Activated naive CD4-positive, alpha-beta T cell treated with anti-CD3 and anti-CD28 coated beads for 36 hours (primary cell): ENCODE measurements around the gene MYO5B. TPM values are rescaled to one million over a fixed set of nuclear protein-coding genes. Genes with fewer than 3 reads are reported as not detected.
"Not testable (repeated sequence)": the region's sequence is repeated elsewhere in the genome, so short reads cannot be mapped to it uniquely, and the experiment has no call there.

Source experiments
- CTCF ChIA-PET: fragments of 350-600 bp; sonication (Branson Sonifier 250); formaldehyde crosslinking; loops from one replicate; lab custom pipeline; 2021; ENCODE audit warnings: antibody characterized with exemption; lab: Charles Lee
- DNase-seq: peaks from one replicate; pipeline ENCODE4 v3.0.0-alpha.2; 2020
- H3K27ac Mint-ChIP-seq: one replicate; pipeline ENCODE4 v1.8.0; 2021; ENCODE audit warnings: mild to moderate bottlenecking, mixed read lengths
- H3K27me3 Mint-ChIP-seq: one replicate; pipeline ENCODE4 v1.8.0; 2021; ENCODE audit warnings: low read depth, mixed read lengths
- H3K36me3 Mint-ChIP-seq: one replicate; pipeline ENCODE4 v1.8.0; 2021; ENCODE audit warnings: low read depth, mixed read lengths
- H3K4me1 Mint-ChIP-seq: one replicate; pipeline ENCODE4 v1.8.0; 2021; ENCODE audit warnings: low read depth, mixed read lengths
- H3K4me3 Mint-ChIP-seq: one replicate; pipeline ENCODE4 v1.8.0; 2021; ENCODE audit warnings: mild to moderate bottlenecking, moderate library complexity, mixed read lengths
- H3K9me3 Mint-ChIP-seq: one replicate; pipeline ENCODE4 v1.8.0; 2021; ENCODE audit warnings: mixed read lengths
- intact Hi-C: fragments of 100-400 bp; cut with micrococcal nuclease; formaldehyde crosslinking; loops from one replicate; pipeline ENCODE4 v1.15.1; 2023
- total RNA-seq, 2 experiments: library from RNA; stranded (reverse); gene quantifications; one replicate each; pipeline ENCODE4 v1.2.3, GENCODE V29; 2021

The MYO5B gene
- under 1 TPM; 0.02 to 0.12 TPM for total RNA-seq

- intact Hi-C loops = loop anchor here (1.0 kb wide), 1 partner anchor 186 kb away; no protein-coding TSS in a partner anchor
- Mint-ChIP-seq H3K4me3 (peak within 1 kb of the TSS; percentile 57), H3K36me3 (no peaks in the 10 kb centered on the region), H3K4me1 (peaks cover 13% of the 10 kb centered on the region), H3K27me3 (peaks cover 51% of the 10 kb centered on the region), H3K9me3 (no peaks in the 10 kb centered on the region), H3K27ac (no peak within 1 kb of the TSS)
- CTCF ChIA-PET = interaction anchor here (0.6 to 3.1 kb wide), 14 partner anchors 9 to 686 kb away, joined by 3 to 15 read pairs (median 4); no protein-coding TSS in a partner anchor
- DNase-seq = peak; percentile 53
Observed at GRCh38 chr18:50194631-50195532, at the start of gene MYO5B. MYO5B (minus strand) TSS chr18:50195147; CDS start chr18:50194793, 354 bp downstream.

DNA sequence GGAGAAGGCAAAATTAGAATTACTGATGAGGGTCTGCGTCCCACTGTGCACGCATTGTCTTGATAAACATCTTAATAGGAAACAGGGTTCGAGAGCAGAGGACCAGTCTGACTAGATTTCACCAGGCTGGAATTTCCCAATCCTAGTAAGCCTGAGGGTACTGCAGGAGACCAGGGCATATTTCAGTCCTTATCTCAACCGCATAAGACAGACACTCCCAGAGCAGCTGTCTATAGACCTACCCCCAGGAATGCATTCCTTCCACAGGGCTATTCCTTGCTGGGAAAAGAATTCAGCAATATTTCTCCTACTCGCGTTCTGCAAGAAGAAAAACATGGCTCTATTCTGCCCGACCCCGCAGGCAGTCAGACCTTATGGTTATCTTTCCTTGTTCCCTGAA is 46.8 kb upstream of the MYO5B start:
- CTCF ChIA-PET = interaction anchor here (1.2 kb wide), 1 partner anchor 24 kb away, joined by 3 read pairs; no protein-coding TSS in a partner anchor
- H3K27me3 Mint-ChIP-seq, H3K4me3 Mint-ChIP-seq, H3K4me1 Mint-ChIP-seq, H3K27ac Mint-ChIP-seq, DNase-seq, intact Hi-C loops: not testable (repeated sequence)
- peaks cover 10% of the 10 kb centered on the region for H3K36me3 Mint-ChIP-seq
- peaks cover 20% of the 10 kb centered on the region for H3K9me3 Mint-ChIP-seq

DNA sequence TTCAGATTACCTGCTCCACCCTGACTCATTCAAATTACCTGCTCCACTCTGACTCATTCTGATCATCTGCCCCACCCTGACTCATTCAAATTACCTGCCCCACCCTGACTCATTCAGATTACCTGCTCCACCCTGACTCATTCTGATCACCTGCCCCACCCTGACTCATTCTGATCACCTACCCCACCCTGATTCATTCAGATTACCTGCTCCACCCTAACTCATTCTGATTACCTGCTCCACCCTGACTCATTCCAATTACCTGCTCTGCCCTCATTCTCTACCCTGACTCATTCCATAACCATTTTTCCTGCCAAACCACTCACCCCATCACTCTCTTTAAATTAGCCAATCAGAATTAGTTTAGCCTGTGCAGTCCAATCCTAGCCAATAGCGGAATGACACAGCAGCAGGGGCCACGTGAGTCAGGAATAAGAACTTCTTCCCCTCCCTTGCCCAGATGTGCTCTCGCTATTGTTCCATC is 45.2 kb upstream of the MYO5B start:
- peaks cover 10% of the 10 kb centered on the region for H3K36me3 Mint-ChIP-seq
- H3K4me3 Mint-ChIP-seq = no peak overlapping the region
- peak overlapping the region; percentile 7 for H3K27ac Mint-ChIP-seq
- H3K27me3 Mint-ChIP-seq = no peaks in the 10 kb centered on the region
- DNase-seq = peak; percentile 38
- CTCF ChIA-PET = no interaction called here
- intact Hi-C loops = no loop called here
- H3K9me3 Mint-ChIP-seq = peaks cover 20% of the 10 kb centered on the region
- H3K4me1 Mint-ChIP-seq = peaks cover 7% of the 10 kb centered on the region

DNA sequence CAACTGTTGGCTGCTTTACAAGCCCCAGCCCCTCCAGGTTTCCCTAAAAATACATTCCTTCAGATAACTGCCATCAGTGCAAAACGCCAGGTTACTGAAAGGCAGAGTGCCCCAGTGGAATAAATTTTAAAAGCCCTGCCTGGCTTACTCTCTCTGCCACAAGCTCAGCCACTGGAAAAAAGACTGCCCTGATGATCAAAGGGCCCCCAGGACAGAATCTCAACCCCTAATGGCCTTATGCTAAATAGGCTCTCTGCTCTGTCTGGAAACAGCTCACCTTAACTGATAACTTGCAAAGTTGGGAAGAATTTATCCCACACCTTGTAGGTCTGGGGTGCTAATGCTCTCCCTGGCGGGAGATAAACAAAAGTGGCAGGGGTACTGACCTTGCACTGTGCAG is 37.5 kb upstream of the MYO5B start:
- no peak for DNase-seq
- H3K9me3 Mint-ChIP-seq = no peaks in the 10 kb centered on the region
- H3K27me3 Mint-ChIP-seq = peaks cover 5% of the 10 kb centered on the region
- intact Hi-C loops = no loop called here
- H3K4me1 Mint-ChIP-seq = peaks cover 5% of the 10 kb centered on the region
- no peaks in the 10 kb centered on the region for H3K36me3 Mint-ChIP-seq
- CTCF ChIA-PET = interaction anchor here (0.7 kb wide), 1 partner anchor 53 kb away, joined by 4 read pairs; no protein-coding TSS in a partner anchor
- H3K4me3 Mint-ChIP-seq = no peak overlapping the region
- H3K27ac Mint-ChIP-seq = no peak overlapping the region

DNA sequence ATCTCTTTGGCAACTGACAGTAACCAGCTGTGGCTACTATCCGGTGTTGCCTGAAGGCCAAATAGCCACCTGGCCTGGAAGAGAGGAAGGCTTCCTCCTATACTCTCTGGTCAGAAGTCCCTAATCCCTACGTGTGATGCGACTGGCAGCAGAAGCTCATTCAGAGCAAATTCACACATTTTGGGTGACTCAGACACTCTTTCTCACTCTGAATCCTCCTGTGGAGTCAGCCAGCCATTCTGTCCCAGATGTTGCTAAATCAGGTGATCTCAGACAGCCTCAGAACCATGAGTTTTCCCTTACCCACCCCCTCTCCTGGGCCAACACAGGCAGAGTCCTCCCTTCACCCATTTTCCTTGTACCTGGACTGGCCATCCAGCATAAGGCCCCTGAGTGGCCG is 36.7 kb upstream of the MYO5B start:
- Mint-ChIP-seq H3K9me3 (no peaks in the 10 kb centered on the region), H3K36me3 (no peaks in the 10 kb centered on the region), H3K27me3 (peaks cover 5% of the 10 kb centered on the region), H3K4me3 (no peak overlapping the region), H3K27ac (no peak overlapping the region), H3K4me1 (peaks cover 5% of the 10 kb centered on the region)
- intact Hi-C loops = no loop called here
- DNase-seq = peak; percentile 53
- CTCF ChIA-PET = interaction anchor here (1.2 kb wide), 1 partner anchor 13 kb away, joined by 3 read pairs; no protein-coding TSS in a partner anchor

- H3K36me3 Mint-ChIP-seq, H3K4me3 Mint-ChIP-seq, H3K27ac Mint-ChIP-seq, intact Hi-C loops, DNase-seq, H3K4me1 Mint-ChIP-seq, H3K9me3 Mint-ChIP-seq: not testable (repeated sequence)
- H3K27me3 Mint-ChIP-seq = peaks cover 15% of the 10 kb centered on the region
- CTCF ChIA-PET = interaction anchor here (0.6 to 4.5 kb wide), 3 partner anchors 25 to 173 kb away, joined by 3 to 76 read pairs (median 3); no protein-coding TSS in a partner anchor
Observed at GRCh38 chr18:50220249-50220648, 25.3 kb upstream of the MYO5B start.

DNA sequence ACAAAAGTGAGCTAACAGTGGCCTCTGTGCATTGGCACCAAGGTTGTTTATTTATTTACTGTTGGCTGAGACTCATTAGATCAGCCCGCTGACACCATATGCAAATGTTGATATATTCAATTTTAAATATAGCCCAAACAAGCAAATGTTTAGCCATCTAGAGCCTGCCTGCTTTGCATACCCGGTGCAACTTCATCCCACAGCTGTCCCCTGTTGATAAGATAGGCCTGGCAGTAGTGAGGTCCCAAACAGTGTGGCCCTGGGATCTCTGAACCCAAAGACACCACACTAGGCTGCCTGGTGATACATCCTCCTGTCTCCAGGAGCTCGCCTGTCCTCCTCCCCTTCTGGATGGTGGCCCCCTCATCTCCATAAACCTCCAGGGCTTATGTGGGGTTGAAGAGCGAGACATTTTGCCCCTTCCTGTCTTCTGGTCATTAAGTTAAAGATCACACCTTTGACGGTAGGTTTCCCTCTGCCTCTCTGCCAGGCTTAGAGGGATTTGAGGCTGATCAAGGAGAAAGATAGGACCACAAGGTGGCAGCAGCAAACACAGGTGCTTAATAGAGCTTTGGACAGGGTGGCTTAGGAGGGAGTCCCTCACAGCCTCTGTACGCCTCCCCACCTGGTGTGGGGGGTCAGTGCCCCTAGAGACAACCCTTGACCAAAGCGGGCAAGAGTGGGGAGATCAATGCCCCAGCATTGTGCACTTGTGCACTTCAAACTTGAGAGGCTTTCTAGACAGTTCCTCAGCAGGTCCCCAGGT is 23.7 kb upstream of the MYO5B start:
- CTCF ChIA-PET = interaction anchor here (0.6 to 4.5 kb wide), 16 partner anchors 11 to 211 kb away, joined by 3 to 76 read pairs (median 4); no protein-coding TSS in a partner anchor
- Mint-ChIP-seq H3K4me3 (no peak overlapping the region), H3K27ac (no peak overlapping the region), H3K4me1 (no peaks in the 10 kb centered on the region), H3K36me3 (no peaks in the 10 kb centered on the region), H3K9me3 (peaks cover 9% of the 10 kb centered on the region), H3K27me3 (peaks cover 18% of the 10 kb centered on the region)
- intact Hi-C loops = loop anchor here (1.0 kb wide), 3 partner anchors 50 to 211 kb away; no protein-coding TSS in a partner anchor
- peak; percentile 59 for DNase-seq

DNA sequence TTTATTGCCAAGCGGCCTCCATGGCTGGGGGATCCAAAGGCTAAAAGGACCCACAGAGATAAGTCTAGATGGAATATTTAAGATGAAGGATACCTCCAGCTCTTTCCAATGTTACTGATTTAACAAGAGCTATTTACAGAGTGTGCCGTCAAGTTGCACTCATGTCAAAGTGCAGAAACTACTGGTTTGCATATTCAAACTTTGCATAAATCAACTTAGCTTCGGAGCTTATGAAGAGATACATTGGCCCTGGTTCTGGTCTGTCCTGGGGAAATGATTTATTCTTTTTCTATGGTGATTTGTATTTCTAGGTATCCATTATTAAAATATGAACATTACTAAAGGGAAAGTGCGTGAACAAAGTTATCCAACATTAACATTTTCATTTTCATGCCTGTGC is 14.4 kb upstream of the MYO5B start:
- intact Hi-C loops = no loop called here
- Mint-ChIP-seq H3K4me1 (peaks cover 2% of the 10 kb centered on the region), H3K36me3 (no peaks in the 10 kb centered on the region), H3K9me3 (no peaks in the 10 kb centered on the region), H3K27me3 (peaks cover 30% of the 10 kb centered on the region), H3K27ac (no peak overlapping the region), H3K4me3 (no peak overlapping the region)
- no peak for DNase-seq
- CTCF ChIA-PET = interaction anchor here (2.5 kb wide), 1 partner anchor 9 kb away, joined by 10 read pairs; no protein-coding TSS in a partner anchor

GRCh38 chr18:50207722-50208121 is 12.8 kb upstream of the MYO5B start:
- DNase-seq = no peak

GRCh38 chr18:50203801-50204604 is 9.1 kb upstream of the MYO5B start:
- Mint-ChIP-seq H3K4me1 (peaks cover 10% of the 10 kb centered on the region), H3K9me3 (peaks cover 2% of the 10 kb centered on the region), H3K36me3 (no peaks in the 10 kb centered on the region), H3K4me3 (peak overlapping the region; percentile 39), H3K27me3 (peaks cover 33% of the 10 kb centered on the region), H3K27ac (no peak overlapping the region)
- CTCF ChIA-PET = interaction anchor here (0.6 to 3.1 kb wide), 19 partner anchors 9 to 694 kb away, joined by 3 to 17 read pairs (median 4); partner anchors contain the start of gene MYO5B
- intact Hi-C loops = loop anchor here (5.0 kb wide), 3 partner anchors 92 to 692 kb away; no protein-coding TSS in a partner anchor
- peak; percentile 47 for DNase-seq

More at GRCh38 chr18:50207722-50208121, 12.8 kb upstream of the MYO5B start:
- intact Hi-C loops = no loop called here
- Mint-ChIP-seq H3K27me3 (peaks cover 34% of the 10 kb centered on the region), H3K4me3 (no peak overlapping the region), H3K9me3 (no peaks in the 10 kb centered on the region), H3K4me1 (peaks cover 10% of the 10 kb centered on the region), H3K27ac (no peak overlapping the region), H3K36me3 (no peaks in the 10 kb centered on the region)
- CTCF ChIA-PET = interaction anchor here (1.0 to 2.5 kb wide), 4 partner anchors 11 to 150 kb away, joined by 4 to 11 read pairs (median 7); partner anchors contain the start of gene MYO5B

DNA sequence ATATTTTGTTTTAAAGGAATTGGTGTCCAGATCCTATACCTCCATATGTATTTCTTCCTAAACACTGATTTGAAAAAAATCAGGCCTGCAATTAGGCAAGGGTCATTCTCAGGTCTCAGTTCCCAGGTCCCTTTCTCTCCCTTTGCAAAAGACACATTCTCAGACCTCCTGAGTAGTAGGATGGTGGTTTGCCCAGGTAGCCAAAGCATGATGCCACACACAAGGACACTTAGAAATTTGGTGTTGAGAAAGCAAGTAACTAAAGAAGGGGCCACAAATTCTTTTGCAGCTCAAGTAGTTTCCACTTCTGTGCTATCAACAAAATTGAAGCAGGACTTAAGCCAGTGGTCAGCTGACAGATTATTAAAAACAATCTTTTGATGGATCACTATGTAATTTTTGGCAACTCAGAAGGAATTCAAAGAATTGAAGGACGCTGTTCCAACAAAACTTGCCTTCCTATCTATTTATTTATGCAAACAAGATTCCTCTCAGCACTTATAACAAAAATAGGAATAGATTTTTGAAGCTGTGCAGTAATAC is 6.6 kb upstream of the MYO5B start:
- CTCF ChIA-PET = interaction anchor here (0.7 to 1.0 kb wide), 2 partner anchors 123 to 156 kb away, joined by 3 to 8 read pairs; no protein-coding TSS in a partner anchor
- DNase-seq = no peak
- no peaks in the 10 kb centered on the region for H3K36me3 Mint-ChIP-seq
- peaks cover 40% of the 10 kb centered on the region for H3K27me3 Mint-ChIP-seq
- intact Hi-C loops = loop anchor here (5.0 kb wide), 3 partner anchors 89 to 689 kb away; no protein-coding TSS in a partner anchor
- H3K27ac Mint-ChIP-seq = no peak overlapping the region
- H3K4me3 Mint-ChIP-seq = no peak overlapping the region
- peaks cover 2% of the 10 kb centered on the region for H3K9me3 Mint-ChIP-seq
- peaks cover 10% of the 10 kb centered on the region for H3K4me1 Mint-ChIP-seq
